ENCODE measurements around the gene PDE11A.
"Not testable (repeated sequence)": the region's sequence is repeated elsewhere in the genome, so short reads cannot be mapped to it uniquely, and the experiment has no call there.

Gene PDE11A

DNA sequence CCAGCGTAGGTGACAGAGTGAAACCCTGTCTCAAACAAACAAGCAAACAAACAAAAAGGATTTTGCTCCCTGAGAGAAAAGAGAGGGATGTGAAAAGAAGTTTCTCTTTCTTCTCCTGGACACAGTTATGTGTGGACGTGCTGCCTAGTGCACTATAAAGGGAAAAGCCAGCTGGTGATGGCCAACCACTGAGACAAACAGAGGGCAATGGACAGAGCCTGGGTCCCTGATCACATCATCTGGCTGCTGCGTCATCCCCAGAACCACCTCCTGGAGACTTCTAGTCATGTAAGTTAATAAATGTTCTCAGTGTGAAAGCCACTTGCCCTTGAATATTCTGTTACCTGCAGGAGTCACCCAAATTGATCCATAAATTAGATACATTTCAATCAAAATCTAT is 184.9 kb downstream of the PDE11A start:
- DNase-seq (ENCODE audit: insufficient read length, low spot score), result no peak
- no peak for FAIRE-seq

DNA sequence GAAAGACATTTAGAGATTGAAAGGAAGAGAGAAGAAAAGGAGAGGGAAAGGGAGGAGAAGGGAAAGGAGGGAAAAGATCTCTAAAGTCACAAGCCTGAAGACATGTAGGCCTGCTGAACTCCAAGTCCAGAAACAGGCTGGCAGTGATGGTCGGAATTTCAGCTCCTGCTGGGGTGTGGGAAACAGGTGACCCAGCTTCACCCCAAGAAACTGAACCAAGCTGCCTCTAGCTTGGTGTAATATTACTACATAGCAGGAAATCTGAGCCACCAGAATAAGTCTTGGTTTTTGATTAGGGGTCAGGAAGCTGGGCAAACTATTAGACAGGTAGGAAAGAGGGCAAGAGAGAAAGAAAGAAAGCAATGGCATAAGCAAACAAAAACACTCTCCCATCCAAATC is 185.8 kb downstream of the PDE11A start:
- FAIRE-seq (no peak), DNase-seq (ENCODE audit: insufficient read length, low spot score) (no peak)

DNA sequence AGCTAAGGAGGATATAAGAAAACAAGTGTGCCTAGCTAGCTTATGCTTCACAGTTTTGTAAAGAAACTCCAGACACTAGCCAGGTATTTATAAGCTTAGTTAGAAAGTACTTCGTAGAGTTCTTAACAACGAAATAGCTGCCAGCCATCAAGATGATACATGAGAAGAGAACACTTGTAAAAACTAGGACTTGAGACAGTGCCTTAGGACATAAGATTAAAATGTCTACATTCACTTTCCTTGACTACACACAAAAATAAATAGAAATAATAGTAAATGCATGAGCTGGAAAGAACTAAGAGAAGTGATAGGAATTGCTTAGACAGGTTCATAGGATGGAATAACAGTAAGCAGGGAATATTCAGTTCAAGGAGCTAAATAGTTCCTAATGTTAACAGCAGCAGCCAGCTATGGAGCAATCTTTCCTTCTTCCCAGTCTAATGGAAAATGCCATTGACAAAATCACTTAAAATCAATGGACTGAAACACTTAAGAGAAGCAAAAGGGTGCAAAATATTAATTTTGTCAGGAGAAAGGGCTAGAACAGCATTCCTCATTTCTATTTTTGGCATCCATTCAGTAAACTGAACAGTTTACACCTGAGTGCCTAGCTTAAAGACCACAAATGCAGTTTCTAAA is 186.6 kb downstream of the PDE11A start:
- DNase-seq (ENCODE audit: insufficient read length, low spot score) (no peak), FAIRE-seq (no peak)

GRCh38 chr2:177883177-177883576 is 189.4 kb downstream of the PDE11A start:
- FAIRE-seq, result no peak
- no peak for DNase-seq (ENCODE audit: insufficient read length, low spot score)

- FAIRE-seq, result no peak
- DNase-seq (ENCODE audit: insufficient read length, low spot score), result no peak
Observed at GRCh38 chr2:177882501-177882900, 190.1 kb downstream of the PDE11A start.

DNA sequence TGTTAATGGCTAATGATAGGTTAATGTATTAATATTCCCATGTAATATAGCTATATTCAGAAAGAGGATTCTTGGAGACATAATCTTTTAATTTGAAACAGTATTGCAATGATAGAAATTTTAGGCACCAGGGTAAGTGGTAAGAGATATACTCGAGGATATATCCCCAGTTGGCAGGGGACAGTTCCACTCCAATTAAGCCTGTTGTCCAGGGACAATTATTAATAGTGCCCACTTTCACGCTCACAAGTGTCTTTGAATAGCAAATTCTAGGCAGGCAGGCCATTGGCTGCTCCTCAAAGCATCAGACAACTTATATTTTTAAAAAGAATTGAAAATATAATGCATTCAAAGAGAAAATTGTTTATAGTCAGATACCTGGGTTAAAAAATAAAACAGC is 190.7 kb downstream of the PDE11A start:
- DNase-seq (ENCODE audit: insufficient read length, low spot score) (no peak), FAIRE-seq (no peak)

DNA sequence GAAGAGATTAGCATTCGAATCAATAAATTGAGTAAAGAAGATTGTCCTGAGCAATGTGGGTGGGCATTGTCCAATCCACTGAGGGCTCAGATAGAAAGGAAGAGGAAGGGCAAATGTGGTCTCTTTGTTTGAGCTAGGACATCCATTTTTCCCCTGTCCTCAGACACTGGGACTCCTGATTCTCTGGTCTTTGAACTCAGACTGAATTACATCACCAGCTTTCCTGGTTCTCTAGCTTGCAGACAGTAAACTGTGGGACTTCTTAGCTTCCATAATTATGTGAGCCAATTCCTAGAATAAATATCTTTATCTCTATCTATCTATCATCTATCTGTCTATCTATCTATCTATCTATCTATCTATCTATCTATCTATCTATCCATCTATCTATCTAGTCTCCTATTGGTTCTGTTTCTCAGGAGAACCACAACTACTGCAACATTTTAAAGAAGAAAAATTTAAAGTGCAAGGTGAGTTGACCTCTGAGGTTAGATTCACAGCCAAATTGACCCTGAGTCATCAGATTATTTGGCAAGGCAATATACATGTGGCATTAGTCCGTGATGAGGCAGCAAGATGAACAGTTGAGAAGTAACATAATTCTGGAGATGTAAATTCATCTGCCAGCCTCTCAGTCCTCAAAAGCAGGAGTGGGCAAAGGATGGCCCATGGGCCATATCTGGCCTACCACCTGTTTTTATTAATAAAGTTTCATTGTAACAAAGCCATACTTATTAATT is 191.4 kb downstream of the PDE11A start:
- no peak for DNase-seq (ENCODE audit: insufficient read length, low spot score)
- FAIRE-seq, result no peak

DNA sequence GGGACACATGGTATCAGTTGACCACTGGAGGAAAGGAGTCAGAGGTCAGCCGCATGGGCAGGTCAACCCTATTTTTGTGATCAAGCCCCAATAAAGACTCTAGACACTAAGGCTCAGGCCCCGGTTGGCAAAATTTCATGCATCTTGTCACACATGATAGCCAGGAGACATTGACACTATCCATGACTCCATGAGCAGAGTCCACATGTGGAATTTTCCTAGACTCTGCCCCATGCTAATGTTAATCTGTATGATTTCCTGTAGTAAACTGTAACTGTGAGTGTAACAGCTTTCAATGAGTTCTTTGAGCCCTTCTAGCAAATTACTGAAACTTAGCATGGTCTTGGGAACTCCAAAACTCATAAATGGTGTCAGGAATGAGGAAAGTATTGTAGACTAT is 192.3 kb downstream of the PDE11A start:
- DNase-seq (ENCODE audit: insufficient read length, low spot score), result no peak
- FAIRE-seq, result no peak

DNA sequence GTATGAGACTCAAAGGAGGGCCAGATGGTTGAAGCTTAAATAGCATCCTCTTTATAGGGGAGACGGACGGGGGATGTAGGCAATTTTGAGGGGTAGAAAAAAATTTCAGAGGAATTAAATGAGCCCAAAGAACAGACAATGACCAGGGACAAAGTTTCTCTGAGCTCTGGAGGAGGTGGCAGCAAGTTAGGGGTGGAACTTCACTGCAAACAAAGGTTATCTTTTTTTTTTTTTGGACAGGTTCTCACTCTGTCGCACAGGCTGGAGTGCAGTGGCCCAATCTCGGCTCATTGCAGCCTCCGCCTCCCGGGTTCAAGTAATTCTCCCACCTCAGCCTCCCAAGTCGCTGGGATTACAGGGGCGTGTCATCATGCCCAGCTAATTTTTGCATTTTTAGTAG is 195.6 kb downstream of the PDE11A start:
- DNase-seq (ENCODE audit: insufficient read length, low spot score) (no peak), FAIRE-seq (no peak)

DNA sequence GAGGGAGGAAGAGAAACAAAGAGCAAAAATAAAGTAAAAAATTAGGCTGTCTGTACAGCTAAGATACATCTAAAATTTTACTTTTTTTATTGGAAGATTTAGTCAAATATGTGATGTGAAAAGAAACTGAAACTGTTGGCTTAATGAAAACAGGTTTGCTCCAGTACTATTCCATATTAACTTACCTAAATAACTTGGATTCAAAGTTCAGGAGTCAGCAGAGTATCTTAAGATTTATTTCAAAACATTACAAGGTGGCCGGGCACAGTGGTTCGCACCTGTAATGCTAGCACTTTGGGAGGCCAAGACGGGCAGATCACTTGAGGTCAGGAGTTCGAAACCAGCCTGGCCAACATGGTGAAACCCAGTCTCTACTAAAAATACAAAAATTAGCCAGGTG is 197.9 kb downstream of the PDE11A start:
- no peak for FAIRE-seq

DNA sequence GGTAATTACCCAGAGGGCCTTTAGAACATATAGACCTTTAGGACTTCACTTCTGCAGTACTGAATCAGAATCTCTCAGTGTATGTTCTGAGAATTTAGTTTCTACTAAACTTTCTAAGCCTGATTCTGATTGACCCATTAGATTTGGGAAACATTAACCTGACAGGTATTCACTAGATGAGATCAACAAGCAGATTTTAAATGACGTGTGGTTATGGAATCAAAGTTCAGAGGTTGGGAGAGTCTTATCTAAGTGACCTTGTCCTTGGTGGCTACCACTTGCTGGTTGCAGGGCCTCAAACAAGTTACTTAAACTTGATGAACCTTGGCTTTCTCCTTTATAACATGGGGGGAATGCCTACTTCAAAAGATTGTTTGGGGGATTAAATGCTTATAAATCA is 198.7 kb downstream of the PDE11A start:
- DNase-seq (ENCODE audit: insufficient read length, low spot score) (no peak), FAIRE-seq (no peak)

More for the DNA sequence above, 197.9 kb downstream of the PDE11A start:
- DNase-seq (ENCODE audit: insufficient read length, low spot score), result no peak

- DNase-seq (ENCODE audit: insufficient read length, low spot score), result no peak
- FAIRE-seq, result no peak
Observed at GRCh38 chr2:177872286-177872685, 200.3 kb downstream of the PDE11A start.

DNA sequence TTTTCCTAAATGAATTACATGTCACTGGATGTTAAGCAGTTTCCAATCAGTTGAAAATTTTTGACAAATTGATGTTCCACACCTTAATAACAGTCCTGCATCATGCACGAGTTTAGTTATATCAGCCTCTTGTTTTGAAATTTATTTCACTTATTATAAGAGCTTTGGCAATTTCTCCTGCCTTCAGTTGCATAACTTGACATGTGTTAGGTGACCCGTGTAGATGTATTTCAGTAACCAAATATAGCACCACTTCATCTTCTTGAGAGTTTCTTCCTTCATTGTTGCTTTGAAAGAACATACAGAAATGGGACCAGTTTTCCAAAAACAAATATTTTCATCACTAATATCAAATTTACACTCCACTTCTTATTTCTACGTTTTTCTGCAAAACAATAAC is 202.7 kb downstream of the PDE11A start:
- FAIRE-seq, result no peak

DNA sequence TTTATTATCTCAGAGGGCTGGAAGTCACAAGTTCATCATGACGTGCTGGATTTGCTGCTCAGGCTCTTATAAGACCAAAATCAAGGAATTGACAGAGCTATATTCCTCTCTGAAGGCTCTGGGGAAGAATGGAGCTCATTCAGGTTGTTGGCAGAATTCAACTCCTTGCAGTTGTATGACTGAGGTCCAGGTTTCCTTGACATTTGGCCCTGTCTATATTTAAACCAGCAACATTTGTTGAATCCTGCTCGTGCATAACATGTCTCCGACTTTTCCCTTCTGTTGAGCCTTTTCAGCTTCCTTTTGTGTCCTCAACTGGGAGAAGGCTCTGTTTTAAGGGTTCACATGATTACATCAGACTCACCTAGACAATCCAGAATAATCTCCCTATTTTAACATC is 203.4 kb downstream of the PDE11A start:
- DNase-seq (ENCODE audit: insufficient read length, low spot score) (no peak), FAIRE-seq (no peak)

More for the DNA sequence above, 202.7 kb downstream of the PDE11A start:
- DNase-seq (ENCODE audit: insufficient read length, low spot score), result no peak

GRCh38 chr2:177868806-177869205 is 203.8 kb downstream of the PDE11A start:
- FAIRE-seq (no peak), DNase-seq (ENCODE audit: insufficient read length, low spot score) (no peak)

DNA sequence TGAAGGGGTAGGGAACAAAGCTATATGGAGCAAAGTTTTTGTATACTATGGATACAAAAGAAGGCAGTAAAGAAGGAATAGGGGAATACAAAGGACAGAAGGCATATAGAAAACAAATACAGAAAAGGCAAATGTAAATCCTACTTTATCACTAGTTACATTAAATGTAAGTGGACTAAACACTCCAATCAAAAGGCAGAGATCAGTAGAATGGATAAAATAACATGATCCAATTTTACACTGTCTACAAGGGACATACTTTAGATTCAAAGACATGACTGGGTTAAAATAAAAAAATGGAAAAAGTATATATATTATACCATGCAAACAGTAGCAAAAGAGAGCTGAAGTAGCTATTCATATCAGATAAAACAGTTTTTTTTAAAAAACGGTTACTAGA is 215.0 kb downstream of the PDE11A start:
- FAIRE-seq, result no peak
- DNase-seq (ENCODE audit: insufficient read length, low spot score), result no peak

GRCh38 chr2:177852389-177852788 is 220.2 kb downstream of the PDE11A start:
- FAIRE-seq, result no peak

DNA sequence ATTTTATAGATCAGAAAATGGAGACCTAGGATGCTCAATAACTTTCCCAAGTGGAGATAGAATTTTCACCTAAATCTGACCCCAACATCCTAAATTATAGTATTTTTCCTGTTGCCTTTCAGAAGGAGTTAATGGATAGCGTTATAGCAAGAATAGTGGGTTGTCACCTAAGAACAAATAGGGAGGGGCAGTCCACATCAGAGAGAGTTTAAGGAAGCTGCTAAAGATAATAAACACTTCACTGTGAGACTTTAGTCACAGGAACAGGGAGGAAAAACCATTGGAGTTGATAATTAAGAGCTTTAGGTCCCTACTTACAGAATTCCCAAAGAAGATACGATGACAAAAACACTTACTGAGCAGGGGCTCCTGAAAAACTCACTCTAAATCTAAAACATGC is 229.4 kb downstream of the PDE11A start:
- DNase-seq (ENCODE audit: insufficient read length, low spot score) (no peak), FAIRE-seq (no peak)

More at GRCh38 chr2:177852389-177852788, 220.2 kb downstream of the PDE11A start:
- no peak for DNase-seq (ENCODE audit: insufficient read length, low spot score)

- FAIRE-seq (no peak), DNase-seq (ENCODE audit: insufficient read length, low spot score) (no peak)
Observed at GRCh38 chr2:177842243-177842642, 230.3 kb downstream of the PDE11A start.

GRCh38 chr2:177835418-177836204 is 237.0 kb downstream of the PDE11A start:
- not testable (repeated sequence) for DNase-seq (ENCODE audit: insufficient read length, low spot score); FAIRE-seq

DNA sequence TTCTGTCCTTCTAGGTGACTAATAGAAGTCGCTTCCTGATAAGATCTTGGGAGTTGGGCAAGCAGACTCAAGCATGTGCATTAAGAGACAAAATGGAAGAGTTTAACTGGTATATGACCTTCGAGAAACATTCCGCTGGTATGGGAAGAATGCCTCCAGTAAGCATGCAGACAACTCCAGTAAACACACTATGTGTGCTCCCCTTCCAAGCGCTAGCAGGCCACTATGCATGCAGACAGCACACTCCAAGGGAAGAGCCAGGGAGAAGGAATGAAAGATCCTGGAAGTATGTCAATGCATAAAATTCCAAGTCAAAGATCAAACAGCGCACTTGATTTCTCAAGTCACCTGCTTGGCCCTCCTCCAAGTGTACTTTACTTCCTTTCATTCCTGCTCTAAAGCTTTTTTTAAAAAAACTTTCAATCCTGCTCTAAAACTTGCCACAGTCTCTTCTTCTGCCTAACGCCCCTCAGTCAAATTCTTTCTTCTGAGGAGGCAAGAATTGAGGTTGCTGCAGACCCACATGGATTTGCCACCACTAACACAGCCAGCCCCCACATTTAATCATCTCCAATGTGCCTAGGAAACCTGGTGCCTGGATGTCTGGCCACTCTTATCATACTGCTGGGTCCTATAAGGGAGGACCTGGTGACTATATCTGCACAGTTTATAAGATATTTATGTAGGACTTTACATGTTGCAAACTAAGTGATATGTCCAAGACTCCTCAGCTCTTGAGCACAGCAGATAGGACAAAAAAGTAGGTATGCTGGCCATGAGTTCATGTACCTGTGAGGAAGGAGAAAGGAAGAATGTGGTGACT is 239.8 kb downstream of the PDE11A start:
- no peak for FAIRE-seq
- no peak for DNase-seq (ENCODE audit: insufficient read length, low spot score)

All from HTR-8/SVneo (cell line).